WTC11 (cell line): Measurements from ENCODE around the gene ROMO1. TPM values are rescaled to one million over a fixed set of nuclear protein-coding genes. Genes with fewer than 3 reads are reported as not detected.
A peak's percentile ranks its signal among the peaks of the same experiment; 100 is the strongest.

ENCODE experiments used
- ATAC-seq: fragments of 200-7000 bp; cut with Tn5 transposase; 2 replicates; pipeline ENCODE4 v1.10.0; 2021; ENCODE audit warnings: mild to moderate bottlenecking, moderate library complexity
- CTCF ChIA-PET: fragments of 300-600 bp; sonication (Branson Sonifier 250); formaldehyde crosslinking; loops from one replicate; lab custom pipeline; 2021; ENCODE audit warnings: antibody characterized with exemption; lab: Charles Lee
- POLR2A ChIA-PET: fragments of 350-600 bp; sonication (Branson Sonifier 250); formaldehyde crosslinking; loops from one replicate; lab custom pipeline; 2021; ENCODE audit warnings: antibody characterized with exemption; lab: Charles Lee
- DNase-seq: peaks from one replicate; pipeline ENCODE4 v3.0.0; 2021; ENCODE audit warnings: low spot score
- H3K27ac Mint-ChIP-seq: 2 replicates; pipeline ENCODE4 v1.8.0; 2021; ENCODE audit warnings: mixed read lengths
- H3K27me3 Mint-ChIP-seq: 2 replicates; pipeline ENCODE4 v1.8.0; 2021; ENCODE audit warnings: low read depth, mild to moderate bottlenecking, moderate library complexity, mixed read lengths
- H3K36me3 Mint-ChIP-seq: 2 replicates; pipeline ENCODE4 v1.8.0; 2021; ENCODE audit warnings: mixed read lengths
- H3K4me1 Mint-ChIP-seq: 2 replicates; pipeline ENCODE4 v1.8.0; 2022; ENCODE audit warnings: mixed read lengths
- H3K4me3 Mint-ChIP-seq: 2 replicates; pipeline ENCODE4 v1.8.0; 2021; ENCODE audit warnings: mild to moderate bottlenecking, moderate library complexity, mixed read lengths
- H3K9me3 Mint-ChIP-seq: 2 replicates; pipeline ENCODE4 v1.8.0; 2021; ENCODE audit warnings: mixed read lengths
- ATF2 ChIP-seq: sonication (generic); formaldehyde crosslinking; IDR thresholded peaks from 2 replicates; pipeline ENCODE4 v1.8.1; 2022; ENCODE audit warnings: low read depth, missing genetic modification reagents, borderline replicate concordance
- EMX1 ChIP-seq: fragments of 250-450 bp; sonication (Bioruptor Pico); IDR thresholded peaks from 2 replicates; pipeline ENCODE4 v1.8.0; 2021; ENCODE audit warnings: mild to moderate bottlenecking
- IRF2 ChIP-seq: sonication (generic); formaldehyde crosslinking; IDR thresholded peaks from 2 replicates; pipeline ENCODE4 v1.8.0; 2022; ENCODE audit warnings: low read depth, missing genetic modification reagents, borderline replicate concordance
- MAX ChIP-seq: sonication (generic); formaldehyde crosslinking; IDR thresholded peaks from 2 replicates; pipeline ENCODE4 v1.8.0; 2022; ENCODE audit warnings: mild to moderate bottlenecking, missing genetic modification reagents
- MXD4 ChIP-seq: fragments of 250-450 bp; sonication (Bioruptor Pico); IDR thresholded peaks from 2 replicates; pipeline ENCODE4 v1.8.0; 2021; ENCODE audit warnings: mild to moderate bottlenecking, moderate library complexity, borderline replicate concordance
- MYBL2 ChIP-seq: sonication (generic); formaldehyde crosslinking; IDR thresholded peaks from 2 replicates; pipeline ENCODE4 v1.8.1; 2023; ENCODE audit warnings: mild to moderate bottlenecking, moderate library complexity, missing genetic modification reagents
- NR2C2 ChIP-seq: sonication (generic); formaldehyde crosslinking; IDR thresholded peaks from 2 replicates; pipeline ENCODE4 v1.8.0; 2022; ENCODE audit warnings: mild to moderate bottlenecking, missing genetic modification reagents
- OVOL2 ChIP-seq: fragments of 250-450 bp; sonication (Bioruptor Pico); IDR thresholded peaks from 2 replicates; pipeline ENCODE4 v1.9.0; 2021; ENCODE audit warnings: mild to moderate bottlenecking, borderline replicate concordance
- PRRX2 ChIP-seq: fragments of 250-450 bp; sonication (Bioruptor Pico); IDR thresholded peaks from 2 replicates; pipeline ENCODE4 v1.8.0; 2021; ENCODE audit warnings: mild to moderate bottlenecking
- RORB ChIP-seq: fragments of 250-450 bp; sonication (Bioruptor Pico); IDR thresholded peaks from 2 replicates; pipeline ENCODE4 v1.9.0; 2021; ENCODE audit warnings: mild to moderate bottlenecking
- SMAD3 ChIP-seq: sonication (generic); formaldehyde crosslinking; IDR thresholded peaks from 2 replicates; pipeline ENCODE4 v1.8.0; 2022; ENCODE audit warnings: missing genetic modification reagents, mild to moderate bottlenecking, borderline replicate concordance
- TCF7 ChIP-seq: sonication (generic); formaldehyde crosslinking; IDR thresholded peaks from 2 replicates; pipeline ENCODE4 v1.8.0; 2022; ENCODE audit warnings: mild to moderate bottlenecking, low read depth, missing genetic modification reagents, moderate library complexity
- TP53 ChIP-seq: sonication (generic); formaldehyde crosslinking; IDR thresholded peaks from 2 replicates; pipeline ENCODE4 v1.8.1; 2023; ENCODE audit warnings: mild to moderate bottlenecking, missing genetic modification reagents
- ZBTB21 ChIP-seq: sonication (generic); formaldehyde crosslinking; IDR thresholded peaks from 2 replicates; pipeline ENCODE4 v1.8.1; 2023; ENCODE audit warnings: mild to moderate bottlenecking, missing genetic modification reagents, borderline replicate concordance
- ZNF263 ChIP-seq: sonication (generic); formaldehyde crosslinking; IDR thresholded peaks from 2 replicates; pipeline ENCODE4 v1.8.1; 2022; ENCODE audit warnings: low read depth, mild to moderate bottlenecking, moderate library complexity, missing genetic modification reagents
- ZNF416 ChIP-seq: fragments of 250-450 bp; sonication (Bioruptor Pico); IDR thresholded peaks from 2 replicates; pipeline ENCODE4 v1.9.0; 2021; ENCODE audit warnings: mild to moderate bottlenecking, inconsistent platforms
- ZNF671 ChIP-seq: fragments of 250-450 bp; sonication (Bioruptor Pico); IDR thresholded peaks from 2 replicates; pipeline ENCODE4 v1.8.0; 2021; ENCODE audit warnings: mild to moderate bottlenecking
- total RNA-seq: library from RNA; stranded (reverse); gene quantifications from 3 replicates; pipeline ENCODE4 v1.2.3, GENCODE V29; 2021
- TF ChIP-seq, protein P1 (sequence below): fragments of 250-450 bp; sonication (Bioruptor Pico); conservative IDR thresholded peaks from 2 replicates; pipeline ENCODE4 v1.9.0; 2021; ENCODE audit warnings: mild to moderate bottlenecking
- TF ChIP-seq, protein P2 (sequence below): sonication (generic); formaldehyde crosslinking; conservative IDR thresholded peaks from 2 replicates; pipeline ENCODE4 v1.8.1; 2023; ENCODE audit warnings: mild to moderate bottlenecking, low read depth, missing genetic modification reagents, moderate library complexity
- TF ChIP-seq, protein P3 (sequence below): sonication (generic); formaldehyde crosslinking; IDR thresholded peaks from 2 replicates; pipeline ENCODE4 v1.8.1; 2022; ENCODE audit warnings: mild to moderate bottlenecking, moderate library complexity, missing genetic modification reagents
- TF ChIP-seq, protein P4 (sequence below): sonication (generic); formaldehyde crosslinking; IDR thresholded peaks from 2 replicates; pipeline ENCODE4 v1.8.1; 2023; ENCODE audit warnings: mild to moderate bottlenecking, missing genetic modification reagents

The ROMO1 gene
- total RNA-seq, 1 experiment from 2014 or later: 213 TPM

DNA sequence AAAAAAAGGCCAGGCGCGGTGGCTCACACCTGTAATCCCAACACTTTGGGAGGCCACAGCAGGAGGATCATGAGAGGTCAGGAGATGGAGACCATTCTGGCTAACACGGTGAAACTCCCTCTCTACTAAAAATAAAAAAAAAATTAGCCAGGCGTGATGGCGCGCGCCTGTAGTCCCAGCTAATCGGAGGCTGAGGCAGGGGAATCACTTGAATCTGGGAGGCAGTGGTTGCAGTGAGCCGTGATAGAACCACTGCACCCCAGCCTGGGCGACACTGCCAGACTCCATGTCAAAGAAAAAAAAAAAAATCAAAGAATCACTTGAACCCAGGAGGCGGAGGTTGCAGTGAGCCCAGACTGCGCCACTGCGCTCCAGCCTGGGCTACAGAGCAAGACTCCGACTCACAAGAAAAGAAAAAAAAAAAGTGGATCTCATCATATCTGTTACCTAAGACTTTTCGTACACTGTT, 38.7 kb downstream of the ROMO1 start:
- Mint-ChIP-seq H3K36me3 (peaks cover 84% of the 10 kb centered on the region), H3K4me3 (0 out of 2 replicates have a peak overlapping the region, but pooled peaks have one; percentile 7), H3K9me3 (peaks cover 4% of the 10 kb centered on the region; the same call in 1 of the 2 replicates), H3K27me3 (no peaks in the 10 kb centered on the region), H3K27ac (peak overlapping the region; percentile 14; the same call in 1 of the 2 replicates), H3K4me1 (peaks cover 22% of the 10 kb centered on the region)
- DNase-seq (no peak), ATAC-seq (no peak)
- CTCF ChIA-PET: no interaction called here
- TF ChIP-seq MAX (CRISPR knock-in tag) (no peak), MXD4 (CRISPR knock-in tag) (no peak), ATF2 (CRISPR knock-in tag) (no peak), PRRX2 (no peak), IRF2 (CRISPR knock-in tag) (no peak), TP53 (CRISPR knock-in tag) (no peak), MYBL2 (no peak), ZNF416 (CRISPR knock-in tag) (no peak), ZBTB21 (no peak), EMX1 (CRISPR knock-in tag) (no peak), OVOL2 (CRISPR knock-in tag) (no peak)
- TF ChIP-seq, protein P1, sequence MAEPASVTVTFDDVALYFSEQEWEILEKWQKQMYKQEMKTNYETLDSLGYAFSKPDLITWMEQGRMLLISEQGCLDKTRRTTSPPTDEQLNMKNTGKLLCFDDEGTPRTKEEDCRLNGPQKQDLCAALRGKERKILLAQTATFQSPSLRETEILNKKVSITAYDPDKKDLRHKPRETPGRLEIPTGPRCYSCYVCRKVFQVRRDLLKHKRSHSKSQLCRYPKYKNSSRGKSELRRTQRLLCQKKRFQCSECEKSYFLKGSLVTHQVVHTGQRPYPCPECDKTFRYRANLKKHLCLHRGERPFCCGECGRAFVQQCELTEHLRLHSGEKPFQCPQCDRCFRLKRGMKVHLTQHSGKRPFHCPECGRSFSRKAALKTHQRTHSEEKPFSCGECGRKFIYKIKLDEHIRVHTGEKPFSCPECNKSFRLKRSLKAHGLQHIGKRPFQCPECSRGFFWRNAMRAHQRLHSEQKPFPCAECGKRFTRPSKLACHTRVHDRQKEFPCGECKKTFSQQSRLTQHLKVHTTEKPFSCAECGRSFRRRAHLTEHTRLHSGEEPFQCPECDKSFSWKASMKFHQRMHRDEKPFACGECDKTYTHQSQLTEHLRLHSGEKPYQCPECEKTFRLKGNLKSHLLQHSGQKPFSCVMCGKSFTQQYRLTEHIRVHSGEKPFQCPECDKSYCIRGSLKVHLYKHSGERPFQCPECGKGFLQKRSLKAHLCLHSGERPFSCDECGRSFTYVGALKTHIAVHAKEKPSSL: no peak
- TF ChIP-seq, protein P2, sequence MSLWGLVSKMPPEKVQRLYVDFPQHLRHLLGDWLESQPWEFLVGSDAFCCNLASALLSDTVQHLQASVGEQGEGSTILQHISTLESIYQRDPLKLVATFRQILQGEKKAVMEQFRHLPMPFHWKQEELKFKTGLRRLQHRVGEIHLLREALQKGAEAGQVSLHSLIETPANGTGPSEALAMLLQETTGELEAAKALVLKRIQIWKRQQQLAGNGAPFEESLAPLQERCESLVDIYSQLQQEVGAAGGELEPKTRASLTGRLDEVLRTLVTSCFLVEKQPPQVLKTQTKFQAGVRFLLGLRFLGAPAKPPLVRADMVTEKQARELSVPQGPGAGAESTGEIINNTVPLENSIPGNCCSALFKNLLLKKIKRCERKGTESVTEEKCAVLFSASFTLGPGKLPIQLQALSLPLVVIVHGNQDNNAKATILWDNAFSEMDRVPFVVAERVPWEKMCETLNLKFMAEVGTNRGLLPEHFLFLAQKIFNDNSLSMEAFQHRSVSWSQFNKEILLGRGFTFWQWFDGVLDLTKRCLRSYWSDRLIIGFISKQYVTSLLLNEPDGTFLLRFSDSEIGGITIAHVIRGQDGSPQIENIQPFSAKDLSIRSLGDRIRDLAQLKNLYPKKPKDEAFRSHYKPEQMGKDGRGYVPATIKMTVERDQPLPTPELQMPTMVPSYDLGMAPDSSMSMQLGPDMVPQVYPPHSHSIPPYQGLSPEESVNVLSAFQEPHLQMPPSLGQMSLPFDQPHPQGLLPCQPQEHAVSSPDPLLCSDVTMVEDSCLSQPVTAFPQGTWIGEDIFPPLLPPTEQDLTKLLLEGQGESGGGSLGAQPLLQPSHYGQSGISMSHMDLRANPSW (CRISPR knock-in tag): no peak
- POLR2A ChIA-PET: interaction anchor here (0.6 to 0.9 kb wide), 2 partner anchors 20 to 640 kb away, joined by 3 to 6 read pairs; no protein-coding TSS in a partner anchor

- H3K9me3 Mint-ChIP-seq: peaks cover 4% of the 10 kb centered on the region; the same call in 1 of the 2 replicates
- H3K36me3 Mint-ChIP-seq: peaks cover 77% of the 10 kb centered on the region
- H3K4me1 Mint-ChIP-seq: peaks cover 28% of the 10 kb centered on the region
Observed at GRCh38 chr20:35738410-35739179, 39.4 kb downstream of the ROMO1 start.

More at GRCh38 chr20:35738410-35739179, 39.4 kb downstream of the ROMO1 start:
- H3K27ac Mint-ChIP-seq: peak overlapping the region; percentile 14; the same call in 1 of the 2 replicates
- H3K4me3 Mint-ChIP-seq: peak overlapping the region; percentile 7; the same call in 1 of the 2 replicates
- CTCF ChIA-PET: no interaction called here
- POLR2A ChIA-PET: interaction anchor here (0.6 kb wide), 1 partner anchor 1826 kb away, joined by 6 read pairs; no protein-coding TSS in a partner anchor
- TF ChIP-seq ZNF416 (CRISPR knock-in tag): no peak
- TF ChIP-seq, protein P3, sequence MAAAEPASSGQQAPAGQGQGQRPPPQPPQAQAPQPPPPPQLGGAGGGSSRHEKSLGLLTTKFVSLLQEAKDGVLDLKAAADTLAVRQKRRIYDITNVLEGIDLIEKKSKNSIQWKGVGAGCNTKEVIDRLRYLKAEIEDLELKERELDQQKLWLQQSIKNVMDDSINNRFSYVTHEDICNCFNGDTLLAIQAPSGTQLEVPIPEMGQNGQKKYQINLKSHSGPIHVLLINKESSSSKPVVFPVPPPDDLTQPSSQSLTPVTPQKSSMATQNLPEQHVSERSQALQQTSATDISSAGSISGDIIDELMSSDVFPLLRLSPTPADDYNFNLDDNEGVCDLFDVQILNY (CRISPR knock-in tag): no peak
- TF ChIP-seq ZNF671 (CRISPR knock-in tag): no peak
- no peak for TF ChIP-seq SMAD3 (CRISPR knock-in tag)
- TF ChIP-seq, protein P4, sequence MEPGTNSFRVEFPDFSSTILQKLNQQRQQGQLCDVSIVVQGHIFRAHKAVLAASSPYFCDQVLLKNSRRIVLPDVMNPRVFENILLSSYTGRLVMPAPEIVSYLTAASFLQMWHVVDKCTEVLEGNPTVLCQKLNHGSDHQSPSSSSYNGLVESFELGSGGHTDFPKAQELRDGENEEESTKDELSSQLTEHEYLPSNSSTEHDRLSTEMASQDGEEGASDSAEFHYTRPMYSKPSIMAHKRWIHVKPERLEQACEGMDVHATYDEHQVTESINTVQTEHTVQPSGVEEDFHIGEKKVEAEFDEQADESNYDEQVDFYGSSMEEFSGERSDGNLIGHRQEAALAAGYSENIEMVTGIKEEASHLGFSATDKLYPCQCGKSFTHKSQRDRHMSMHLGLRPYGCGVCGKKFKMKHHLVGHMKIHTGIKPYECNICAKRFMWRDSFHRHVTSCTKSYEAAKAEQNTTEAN: no peak
- TF ChIP-seq TCF7 (CRISPR knock-in tag): no peak
- no peak for TF ChIP-seq ZNF263 (CRISPR knock-in tag)
- TF ChIP-seq NR2C2 (CRISPR knock-in tag): no peak
- no peak for TF ChIP-seq RORB (CRISPR knock-in tag)
- ATAC-seq: no peak
- DNase-seq: no peak
- no peaks in the 10 kb centered on the region for H3K27me3 Mint-ChIP-seq
